H1 (cell line): ENCODE results near the gene SLC39A7. TPM values are rescaled to one million over a fixed set of nuclear protein-coding genes. Genes with fewer than 3 reads are reported as not detected.

ENCODE experiments used
- ASH2L ChIP-seq: fragments of 200-600, 300-600 bp; sonication (generic); IDR thresholded peaks from one replicate; pipeline ENCODE4 v1.7.1; 2017; ENCODE audit warnings: low read length
- BACH1 ChIP-seq: IDR thresholded peaks from 2 replicates; pipeline ENCODE4 v1.6.1; 2012; ENCODE audit warnings: low read length, improper control_type of control experiment
- CHD1 ChIP-seq: IDR thresholded peaks from 2 replicates; pipeline ENCODE4 v1.6.1; 2012; ENCODE audit warnings: low read depth, low read length, improper control_type of control experiment
- CHD2 ChIP-seq: IDR thresholded peaks from 2 replicates; pipeline ENCODE4 v1.6.1; 2012; ENCODE audit warnings: low read length, improper control_type of control experiment
- CTBP2 ChIP-seq: IDR thresholded peaks from 2 replicates; pipeline ENCODE4 v1.7.0; 2011; ENCODE audit warnings: borderline replicate concordance, mild to moderate bottlenecking, moderate library complexity, mixed read lengths, low read length; ENCODE audit not compliant: insufficient read depth, insufficient read length
- KDM4A ChIP-seq: IDR thresholded peaks from one replicate; pipeline ENCODE4 v1.7.1; 2012; ENCODE audit warnings: low read depth, mild to moderate bottlenecking, moderate library complexity, low read length, inconsistent platforms; ENCODE audit not compliant: severe bottlenecking
- MAFK ChIP-seq: IDR thresholded peaks from 2 replicates; pipeline ENCODE4 v1.6.1; 2012; ENCODE audit warnings: low read depth, mild to moderate bottlenecking, improper control_type of control experiment, low read length
- NRF1 ChIP-seq: IDR thresholded peaks from 2 replicates; pipeline ENCODE4 v1.6.1; 2011; ENCODE audit warnings: mild to moderate bottlenecking, low read depth, low read length, improper control_type of control experiment
- PHF8 ChIP-seq: fragments of 200-600 bp; sonication (generic); conservative IDR thresholded peaks from 2 replicates; pipeline ENCODE4 v1.7.1; 2012; ENCODE audit warnings: low read depth, mild to moderate bottlenecking, inconsistent platforms, low read length, moderate library complexity
- POLR2A ChIP-seq, 2 experiments: IDR thresholded peaks; 1 replicate in 1 of 2; 2 replicates in 1 of 2; pipeline ENCODE4 v1.6.1; 2011; ENCODE audit warnings: low read depth in 2 of 2, low read length in 2 of 2, mild to moderate bottlenecking in 2 of 2; ENCODE audit errors: control extremely low read depth in 1 of 2
- RAD21 ChIP-seq, 2 experiments: IDR thresholded peaks in 1 of 2; conservative IDR thresholded peaks in 1 of 2; 2 replicates each; pipeline ENCODE4 v1.6.1; 2011; ENCODE audit warnings: low read depth in 2 of 2, low read length in 2 of 2, improper control_type of control experiment in 1 of 2, inconsistent platforms in 1 of 2, mild to moderate bottlenecking in 1 of 2, moderate library complexity in 1 of 2
- SIN3A ChIP-seq, 2 experiments: IDR thresholded peaks in 1 of 2; conservative IDR thresholded peaks in 1 of 2; 2 replicates each; pipeline ENCODE4 v1.6.1; 2011 to 2012; ENCODE audit warnings: low read length in 2 of 2, improper control_type of control experiment in 1 of 2, low read depth in 1 of 2, mild to moderate bottlenecking in 1 of 2
- SP2 ChIP-seq: IDR thresholded peaks from 2 replicates; pipeline ENCODE4 v1.6.1; 2012; ENCODE audit warnings: mild to moderate bottlenecking, low read length, inconsistent platforms
- SUZ12 ChIP-seq: fragments of 200-600 bp; sonication (generic); IDR thresholded peaks from 2 replicates; pipeline ENCODE4 v1.6.1; 2012; ENCODE audit warnings: mild to moderate bottlenecking, inconsistent platforms, low read length, moderate library complexity, mixed read lengths
- TBP ChIP-seq: IDR thresholded peaks from 2 replicates; pipeline ENCODE4 v1.6.1; 2011; ENCODE audit warnings: low read depth, low read length, improper control_type of control experiment
- TCF12 ChIP-seq: IDR thresholded peaks from 2 replicates; pipeline ENCODE4 v1.6.1; 2011; ENCODE audit warnings: low read depth, mild to moderate bottlenecking, low read length
- TEAD4 ChIP-seq: IDR thresholded peaks from 2 replicates; pipeline ENCODE4 v1.6.1; 2012; ENCODE audit warnings: low read depth, low read length, inconsistent platforms, mixed read lengths
- USF2 ChIP-seq: IDR thresholded peaks from 2 replicates; pipeline ENCODE4 v1.6.1; 2011; ENCODE audit warnings: low read length, improper control_type of control experiment
- polyA plus RNA-seq, 7 experiments: library from polyadenylated mRNA; depleted of rRNA in 3 of 7; stranded (reverse) in 5 of 7; unstranded in 2 of 7; fragments of >200 nt in 5 of 7; fragments of 200-250 nt in 2 of 7; gene quantifications; 1 replicate in 5 of 7; 2 replicates in 1 of 7; 4 replicates in 1 of 7; pipeline versions ENCODE4 v1.2.1 to v1.2.3, GENCODE V29; 2011 to 2013; ENCODE audit warnings: missing spikeins in 2 of 7, mixed read lengths in 2 of 7
- total RNA-seq: library from RNA; stranded (reverse); fragmentation: NEBNext Ultra II Directional; extraction: Animal tissue kit (Norgen Biotek cat#: 25700); gene quantifications from 2 replicates; pipeline ENCODE4 v1.2.1, GENCODE V29; 2021

Gene SLC39A7
- total and polyA plus RNA-seq, 2 of the 8 experiments (the other 6 are each of a cell fraction or from before 2014, with no cell fraction given): 63.3 to 123 TPM

- peak; percentile 77 for TF ChIP-seq KDM4A
- no peak for TF ChIP-seq USF2
- TF ChIP-seq TBP: peak; percentile 49
- peak; percentile 3; the same call in 1 of the 2 replicates for TF ChIP-seq SUZ12
- peak in 1 of 2 experiments; percentile 70; a peak in 2 of 4 replicates for TF ChIP-seq SIN3A (conservative IDR thresholded peaks at IDR 0.05 in 1 of 2, IDR thresholded peaks at IDR 0.05 in 1 of 2; ENCODE audit: low read depth in 1 of 2, low read length in 2 of 2)
- peak; percentile 19; the same call in 1 of the 2 replicates for TF ChIP-seq SP2
- 0 out of 2 replicates have a peak, but pooled peaks have one; percentile 9 for TF ChIP-seq NRF1
- TF ChIP-seq CHD2: peak; percentile 64
- peak; percentile 50 for TF ChIP-seq PHF8
- TF ChIP-seq TCF12: no peak
- peak; percentile 40 for TF ChIP-seq ASH2L
- TF ChIP-seq RAD21 (IDR thresholded peaks at IDR 0.05 in 1 of 2, conservative IDR thresholded peaks at IDR 0.05 in 1 of 2; ENCODE audit: low read depth in 2 of 2, low read length in 2 of 2): peak; percentile 6 to 22; a peak in 1 of 4 replicates
- TF ChIP-seq POLR2A (IDR thresholded peaks at IDR 0.05; ENCODE audit: control extremely low read depth in 1 of 2, low read depth in 2 of 2, low read length in 2 of 2): peak in 1 of 2 experiments; percentile 70; a peak in 2 of 3 replicates
- TF ChIP-seq CHD1: no peak
- peak; percentile 7; the same call in 1 of the 2 replicates for TF ChIP-seq MAFK
- no peak for TF ChIP-seq CTBP2
- TF ChIP-seq TEAD4: 0 out of 2 replicates have a peak, but pooled peaks have one; percentile 20
- TF ChIP-seq BACH1: 0 out of 2 replicates have a peak, but pooled peaks have one; percentile 16
Measured at GRCh38 chr6:33248932-33249731, 48.5 kb downstream of the SLC39A7 start (continued).
